Fibroblast of mammary gland (primary cell): ENCODE measurements around the gene GABRB1.

Experiments
- DNase-seq: peaks from one replicate; pipeline ENCODE4 v3.0.0-alpha.2; 2010; ENCODE audit warnings: low read depth
- H3K4me3 ChIP-seq: 2 replicates; pipeline ENCODE4 v1.5.1; 2011; ENCODE audit warnings: low read depth, mild to moderate bottlenecking, low read length, moderate library complexity; ENCODE audit not compliant: control insufficient read depth
- CTCF ChIP-seq: conservative IDR thresholded peaks from 2 replicates; pipeline ENCODE4 v1.5.1; 2011; ENCODE audit warnings: low read depth, low read length, inconsistent platforms; ENCODE audit not compliant: control insufficient read depth, insufficient read depth

Gene GABRB1

GRCh38 chr4:47217884-47218283, 186.5 kb downstream of the GABRB1 start:
- H3K4me3 ChIP-seq: no peak overlapping the region
- no peak for DNase-seq
- TF ChIP-seq CTCF: no peak

DNA sequence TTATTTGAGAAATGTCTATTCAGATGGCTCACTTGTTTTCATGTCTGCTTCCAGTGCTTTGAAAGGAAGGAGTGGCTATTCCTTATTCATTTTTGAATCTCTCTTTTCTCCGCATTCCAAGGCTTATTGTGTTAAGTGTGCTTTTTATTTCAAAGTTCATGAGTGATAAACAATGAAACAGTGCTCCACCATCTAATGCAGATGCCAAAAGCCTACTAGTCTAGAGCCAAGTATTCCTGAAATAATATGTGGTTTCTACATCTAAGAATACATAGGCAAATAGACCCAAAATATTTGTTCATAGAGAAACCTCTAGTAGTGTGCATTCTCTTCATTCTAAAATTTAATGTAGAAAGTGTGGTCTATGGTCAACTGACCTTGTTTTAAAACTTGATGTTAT, 187.3 kb downstream of the GABRB1 start:
- no peak overlapping the region for H3K4me3 ChIP-seq
- no peak for DNase-seq
- no peak for TF ChIP-seq CTCF

DNA sequence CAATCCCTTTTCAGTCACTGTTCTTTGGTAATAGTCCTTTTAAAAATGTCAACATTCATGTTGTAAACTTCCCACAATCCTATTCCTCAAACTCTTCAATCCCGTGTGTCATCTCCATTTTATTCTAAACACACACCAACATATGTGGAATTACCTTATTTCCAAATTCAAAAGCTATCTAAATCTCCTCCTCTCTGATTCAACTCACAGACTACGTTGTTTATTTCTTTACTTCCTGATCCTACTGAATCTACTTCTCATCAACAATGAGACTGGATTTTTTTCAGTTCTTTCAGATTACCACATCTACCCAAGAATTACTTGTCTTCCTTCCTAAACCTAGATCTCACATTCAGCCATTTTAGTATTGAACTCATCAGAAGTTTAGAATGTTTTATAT, 188.2 kb downstream of the GABRB1 start:
- DNase-seq: no peak
- no peak for TF ChIP-seq CTCF
- no peak overlapping the region for H3K4me3 ChIP-seq

- no peak for TF ChIP-seq CTCF
- H3K4me3 ChIP-seq: no peak overlapping the region
- peak; percentile 75 for DNase-seq
Measured at GRCh38 chr4:47221721-47222120, 190.4 kb downstream of the GABRB1 start.

GRCh38 chr4:47222276-47222675, 190.9 kb downstream of the GABRB1 start:
- no peak overlapping the region for H3K4me3 ChIP-seq
- peak; percentile 43 for DNase-seq
- no peak for TF ChIP-seq CTCF

DNA sequence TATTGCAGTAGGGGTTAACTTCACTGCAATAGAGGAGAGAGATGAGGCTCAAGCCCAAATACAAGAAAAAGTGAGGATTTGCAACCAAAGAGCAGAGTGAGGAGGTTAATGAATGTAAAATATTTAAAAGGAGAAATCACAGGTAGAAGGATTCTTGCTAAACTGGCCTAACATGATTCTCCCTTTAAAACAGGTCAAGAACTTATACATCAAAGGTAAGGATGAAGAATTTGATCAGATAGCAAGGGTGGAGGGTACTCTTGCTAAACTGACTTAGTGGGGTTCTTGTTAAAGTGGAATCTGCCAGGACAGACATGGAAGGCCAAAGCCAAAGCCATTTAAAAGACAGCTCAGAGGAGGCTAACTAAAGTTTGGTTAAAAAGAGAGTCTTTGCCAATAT, 193.0 kb downstream of the GABRB1 start:
- H3K4me3 ChIP-seq: no peak overlapping the region
- TF ChIP-seq CTCF: no peak
- no peak for DNase-seq

DNA sequence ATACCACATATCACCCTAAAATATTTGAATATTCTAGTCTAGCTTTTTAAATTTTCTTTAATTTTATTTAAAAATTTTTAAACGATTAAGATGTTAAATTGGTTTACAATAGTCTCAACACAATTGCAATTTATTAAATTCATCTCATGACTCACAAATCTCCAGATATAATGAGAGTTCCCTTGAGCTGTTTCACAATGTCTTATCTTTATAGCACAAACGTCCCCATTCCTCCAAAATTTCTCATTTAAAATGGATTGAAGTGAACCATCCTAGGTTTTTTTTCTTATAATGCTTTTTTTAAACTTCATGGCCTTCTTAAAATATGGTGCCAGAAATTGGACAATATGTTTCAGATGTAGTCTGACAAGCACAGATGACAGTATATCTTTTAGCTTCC, 204.4 kb downstream of the GABRB1 start:
- no peak overlapping the region for H3K4me3 ChIP-seq
- TF ChIP-seq CTCF: no peak

More for the DNA sequence above, 204.4 kb downstream of the GABRB1 start:
- DNase-seq: no peak
